GM18502 (cell line): ENCODE results near the gene ANKRD33B.
"Not testable (repeated sequence)": the region's sequence is repeated elsewhere in the genome, so short reads cannot be mapped to it uniquely, and the experiment has no call there.

Source experiments
- ATAC-seq: cut with Tn5 transposase; IDR thresholded peaks from one replicate; pipeline ENCODE4 v1.9.1; 2021; ENCODE audit warnings: mild to moderate bottlenecking; ENCODE audit not compliant: unreplicated experiment, poor library complexity

The ANKRD33B gene

GRCh38 chr5:10563945-10564837, at the start of gene ANKRD33B:
ANKRD33B (plus strand) TSS chr5:10564070; CDS start chr5:10564468, 398 bp downstream.
- ATAC-seq: peak; percentile 57

DNA sequence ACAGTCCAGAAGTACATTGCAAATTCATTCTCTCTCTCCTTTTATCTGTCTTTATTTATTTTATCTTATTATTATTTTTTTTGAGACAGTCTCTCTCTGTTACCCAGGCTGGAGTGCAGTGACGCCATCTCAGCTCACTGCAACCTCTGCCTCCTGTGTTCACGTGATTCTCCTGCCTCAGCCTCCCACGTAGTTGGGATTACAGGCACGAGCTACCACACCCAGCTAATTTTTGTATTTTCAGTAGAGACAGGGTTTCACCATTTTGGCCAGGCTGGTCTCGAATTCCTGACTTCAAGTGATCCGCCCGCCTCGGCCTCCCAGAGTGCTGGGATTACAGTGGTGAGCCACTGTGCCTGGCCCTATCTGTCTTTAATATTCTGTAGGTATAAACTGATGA, 49.3 kb upstream of the ANKRD33B start:
- not testable (repeated sequence) for ATAC-seq

DNA sequence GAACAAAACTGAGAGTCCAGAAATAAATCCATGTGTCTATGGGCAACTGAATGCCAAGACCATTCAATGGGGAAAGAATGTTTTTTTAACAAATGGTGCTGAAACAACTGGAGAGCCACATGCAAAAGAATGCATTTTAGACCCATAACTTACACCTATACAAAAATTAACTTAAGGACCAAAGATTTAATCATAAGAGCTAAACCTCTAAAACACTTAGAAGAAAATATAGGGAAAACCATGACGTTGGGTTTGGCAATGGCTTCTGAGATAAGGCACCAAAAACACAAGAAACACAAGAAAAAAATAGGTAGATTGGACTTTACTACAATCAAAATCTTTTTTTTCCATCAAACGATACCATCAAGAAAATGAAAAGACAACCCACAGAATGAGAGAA, 48.4 kb upstream of the ANKRD33B start:
- no peak for ATAC-seq

DNA sequence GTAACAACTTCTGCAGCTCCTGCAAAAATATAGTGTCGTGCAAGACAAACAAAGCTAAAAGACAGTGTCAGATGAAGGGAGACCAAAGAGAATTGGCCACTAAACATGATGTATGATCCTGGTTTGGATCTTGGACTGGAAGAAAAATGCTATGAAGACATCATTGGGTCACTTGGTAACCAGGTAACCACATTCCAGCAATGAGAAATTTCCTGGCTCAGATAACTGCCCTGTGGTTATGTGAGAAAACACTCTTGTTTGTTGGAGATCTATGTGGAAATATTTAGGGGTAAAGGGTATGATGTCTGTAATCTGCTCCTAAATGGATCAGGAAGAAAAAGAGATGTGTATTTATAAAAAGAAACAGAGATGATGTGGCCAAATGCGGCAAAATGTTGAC, 45.5 kb upstream of the ANKRD33B start:
- no peak for ATAC-seq

- ATAC-seq: no peak
Measured at GRCh38 chr5:10519729-10520128, 44.1 kb upstream of the ANKRD33B start.

DNA sequence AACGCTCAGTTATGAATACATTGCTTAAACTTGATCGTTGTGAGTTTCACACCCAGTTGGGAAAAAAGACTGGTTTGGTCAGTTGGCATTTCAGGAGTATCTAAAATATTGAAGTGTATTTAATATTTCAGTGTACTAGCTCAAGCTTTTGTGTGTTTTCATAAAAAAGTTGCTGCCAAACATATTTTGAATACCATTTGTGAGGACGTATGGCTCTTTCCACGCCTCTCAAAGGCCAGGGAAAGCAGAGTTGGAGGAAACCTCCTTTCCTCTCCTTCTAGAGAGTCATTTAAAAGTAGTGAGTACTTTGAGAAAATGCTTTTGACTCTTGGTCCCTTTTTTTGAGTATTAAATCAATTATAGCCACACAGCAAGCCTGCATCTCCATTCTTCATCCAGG, 43.2 kb upstream of the ANKRD33B start:
- ATAC-seq: no peak

DNA sequence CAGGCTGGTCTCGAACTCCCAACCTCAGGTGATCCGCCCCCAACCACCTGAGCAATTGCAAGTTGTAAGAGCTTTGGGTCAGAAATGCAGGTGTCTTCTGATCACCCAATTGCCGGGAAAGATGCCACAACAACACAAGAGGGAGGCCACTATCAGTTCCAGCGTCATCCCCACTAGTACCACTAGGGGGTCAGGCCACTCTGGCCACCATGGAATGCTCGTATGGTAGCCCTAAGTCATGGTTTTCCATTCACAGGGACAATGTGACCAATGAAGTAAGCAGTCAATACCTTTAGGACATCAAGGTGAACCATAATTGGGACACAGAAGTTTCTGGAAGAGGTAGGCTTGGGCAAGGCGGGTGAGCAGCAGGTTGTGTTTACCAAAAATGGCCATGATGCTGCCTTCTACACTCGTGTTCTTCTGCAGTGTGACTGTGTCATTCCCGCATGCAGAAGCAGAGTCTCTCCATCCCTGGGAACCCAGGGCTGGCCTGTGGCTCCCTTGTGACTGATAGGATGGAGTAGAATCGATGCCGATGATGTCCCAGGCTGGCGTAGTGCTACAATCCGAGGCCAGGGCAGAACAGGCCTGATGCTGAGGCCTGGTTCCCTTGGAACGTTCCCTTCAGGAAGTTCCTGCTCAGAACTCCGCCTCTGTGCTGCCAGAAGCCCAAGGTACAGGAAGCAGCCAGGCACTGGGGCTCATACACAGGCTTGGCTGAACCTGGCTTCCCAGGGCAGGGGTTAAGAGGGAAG, 42.2 kb upstream of the ANKRD33B start:
- ATAC-seq: no peak

GRCh38 chr5:10522224-10522611, 41.7 kb upstream of the ANKRD33B start:
- no peak for ATAC-seq

DNA sequence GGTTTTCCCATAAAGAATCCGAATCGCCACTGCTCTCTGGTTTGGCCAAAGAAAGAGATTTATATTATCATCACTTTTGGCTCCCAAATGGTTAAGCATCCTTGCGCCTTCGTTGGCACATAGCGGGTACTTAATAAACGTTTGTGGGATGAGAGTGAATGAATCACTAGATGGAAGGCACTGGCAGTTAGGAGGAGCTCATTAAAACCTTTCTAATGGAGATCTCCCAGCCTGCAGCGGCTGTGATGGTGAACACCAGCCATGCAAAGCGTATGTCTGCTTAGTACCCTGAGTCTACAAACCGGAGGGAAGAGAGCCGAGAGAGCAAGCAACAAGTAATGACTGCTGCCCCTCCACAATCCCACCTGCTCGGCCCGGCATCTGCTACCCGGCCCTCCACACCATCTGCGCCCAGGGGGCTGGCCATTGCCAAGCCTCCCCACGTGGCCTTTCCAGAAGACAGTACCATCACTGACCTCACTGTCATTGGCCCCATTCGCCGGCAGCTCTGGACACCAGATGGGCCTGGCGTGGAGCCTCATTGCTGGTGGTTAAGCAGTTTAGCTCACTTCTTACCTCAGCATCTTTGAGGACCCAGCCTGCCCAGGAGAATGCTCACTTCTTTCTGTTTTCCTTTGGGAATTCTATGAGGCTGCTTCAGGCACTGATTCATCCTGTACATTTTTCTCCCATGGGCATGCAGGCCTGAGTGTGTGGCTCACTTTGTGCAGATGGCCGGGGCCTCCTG, 39.3 kb upstream of the ANKRD33B start:
- ATAC-seq: no peak

DNA sequence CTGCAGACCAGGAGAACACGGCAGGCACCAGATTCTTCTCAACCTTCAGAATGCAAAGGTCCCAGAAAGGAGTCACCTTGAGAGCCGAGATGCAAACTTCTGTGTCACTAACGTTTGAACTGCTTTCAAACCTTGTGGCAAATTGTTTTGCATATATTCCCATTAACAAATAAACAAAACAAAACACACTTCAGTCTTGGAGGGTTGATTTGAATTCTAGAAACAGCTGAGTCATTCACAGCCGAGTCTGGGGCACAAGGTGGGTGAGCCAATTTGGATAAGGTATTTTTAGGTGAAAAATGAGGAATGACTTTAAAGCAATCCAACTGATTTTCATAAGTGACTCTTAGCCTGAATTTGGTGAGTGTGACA, 38.8 kb upstream of the ANKRD33B start:
- no peak for ATAC-seq

DNA sequence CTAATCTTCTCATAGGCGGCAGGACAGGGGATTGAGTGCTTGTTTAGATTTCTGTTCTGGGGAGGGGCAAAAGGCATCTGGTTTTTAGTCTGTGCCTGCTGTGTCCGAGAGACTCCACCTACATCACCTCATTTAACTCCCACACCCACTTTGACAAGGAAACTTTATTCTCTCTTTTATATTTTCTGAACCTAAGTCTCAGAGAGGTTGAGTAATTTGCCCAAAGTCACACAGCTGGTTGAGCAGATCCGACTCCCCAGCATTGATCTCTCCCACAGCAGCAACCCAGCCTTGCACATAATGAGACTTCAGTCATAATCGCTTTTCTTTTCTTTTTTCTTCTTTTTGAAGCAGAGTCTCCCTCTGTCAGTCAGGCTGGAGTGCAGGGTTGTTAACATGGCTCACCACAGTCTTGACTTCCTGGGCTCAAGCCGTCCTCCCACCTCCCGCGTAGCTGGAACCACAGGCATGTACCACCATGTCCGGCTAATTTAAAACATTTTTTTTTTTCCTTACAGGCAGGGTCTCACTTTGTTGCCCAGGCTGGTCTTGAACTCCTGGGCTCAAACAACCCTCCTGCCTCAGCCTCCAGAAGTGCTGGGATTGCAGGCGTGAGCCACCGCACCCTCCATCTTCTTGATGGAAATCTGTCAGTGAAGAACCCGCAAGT, 36.5 kb upstream of the ANKRD33B start:
- ATAC-seq: no peak

GRCh38 chr5:10528056-10528816, 35.6 kb upstream of the ANKRD33B start:
- no peak for ATAC-seq

GRCh38 chr5:10528827-10529226, 35.0 kb upstream of the ANKRD33B start:
- no peak for ATAC-seq

DNA sequence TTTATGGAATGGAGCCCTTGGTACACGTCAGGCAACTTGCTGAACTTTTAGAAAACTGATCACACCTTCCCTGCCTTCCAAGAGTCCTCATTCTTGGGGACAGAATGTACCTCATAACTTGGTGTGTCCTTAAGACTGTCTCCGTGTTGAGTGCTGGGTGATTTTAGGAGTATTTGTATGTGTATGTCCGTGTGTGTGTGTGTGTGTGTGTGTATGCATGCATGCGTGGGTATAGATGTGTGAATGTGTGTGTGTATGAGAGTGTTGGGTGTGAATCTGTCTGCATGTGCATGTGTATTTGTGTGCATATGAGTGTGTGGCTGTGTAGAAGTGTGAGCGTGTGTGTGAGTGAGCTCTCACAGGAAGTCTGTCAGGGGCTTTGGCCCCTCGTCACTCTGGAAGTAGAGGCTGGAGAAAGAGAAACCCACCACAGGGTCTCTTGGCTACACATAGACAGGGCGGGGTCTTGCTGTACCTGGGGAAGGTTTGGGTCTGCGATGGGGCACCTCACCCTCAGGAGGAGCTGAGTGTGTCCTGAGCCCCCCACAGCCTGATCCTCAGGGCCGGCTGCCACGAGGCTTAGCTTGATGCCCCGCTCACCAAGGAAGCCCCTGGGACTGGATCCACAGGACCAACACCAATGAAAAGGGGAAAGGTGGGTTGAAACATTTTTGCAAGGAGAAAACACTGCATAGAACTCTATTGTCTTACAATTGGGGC, 33.1 kb upstream of the ANKRD33B start:
- no peak for ATAC-seq

- no peak for ATAC-seq
Measured at GRCh38 chr5:10532421-10532820, 31.4 kb upstream of the ANKRD33B start.

DNA sequence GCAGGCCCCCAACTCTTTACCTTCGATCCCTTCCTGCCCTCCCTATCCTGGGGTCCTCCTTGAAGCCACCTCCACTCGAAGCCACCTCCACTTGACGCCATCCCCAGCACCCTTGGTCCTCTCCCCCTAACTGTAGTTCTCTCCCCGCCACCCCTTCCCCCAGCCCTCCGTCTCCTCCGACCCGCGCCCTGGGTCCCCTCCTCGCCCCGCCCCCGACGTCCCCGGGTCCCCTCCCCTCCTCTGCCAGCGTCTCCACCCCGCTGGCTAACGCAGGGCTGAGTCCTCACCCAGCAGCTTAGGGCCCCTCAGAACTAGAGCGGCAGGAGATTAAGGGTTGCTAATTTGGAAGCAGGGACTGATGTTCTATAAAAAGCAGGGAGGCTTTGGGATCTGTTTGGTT, 30.6 kb upstream of the ANKRD33B start:
- ATAC-seq: no peak

DNA sequence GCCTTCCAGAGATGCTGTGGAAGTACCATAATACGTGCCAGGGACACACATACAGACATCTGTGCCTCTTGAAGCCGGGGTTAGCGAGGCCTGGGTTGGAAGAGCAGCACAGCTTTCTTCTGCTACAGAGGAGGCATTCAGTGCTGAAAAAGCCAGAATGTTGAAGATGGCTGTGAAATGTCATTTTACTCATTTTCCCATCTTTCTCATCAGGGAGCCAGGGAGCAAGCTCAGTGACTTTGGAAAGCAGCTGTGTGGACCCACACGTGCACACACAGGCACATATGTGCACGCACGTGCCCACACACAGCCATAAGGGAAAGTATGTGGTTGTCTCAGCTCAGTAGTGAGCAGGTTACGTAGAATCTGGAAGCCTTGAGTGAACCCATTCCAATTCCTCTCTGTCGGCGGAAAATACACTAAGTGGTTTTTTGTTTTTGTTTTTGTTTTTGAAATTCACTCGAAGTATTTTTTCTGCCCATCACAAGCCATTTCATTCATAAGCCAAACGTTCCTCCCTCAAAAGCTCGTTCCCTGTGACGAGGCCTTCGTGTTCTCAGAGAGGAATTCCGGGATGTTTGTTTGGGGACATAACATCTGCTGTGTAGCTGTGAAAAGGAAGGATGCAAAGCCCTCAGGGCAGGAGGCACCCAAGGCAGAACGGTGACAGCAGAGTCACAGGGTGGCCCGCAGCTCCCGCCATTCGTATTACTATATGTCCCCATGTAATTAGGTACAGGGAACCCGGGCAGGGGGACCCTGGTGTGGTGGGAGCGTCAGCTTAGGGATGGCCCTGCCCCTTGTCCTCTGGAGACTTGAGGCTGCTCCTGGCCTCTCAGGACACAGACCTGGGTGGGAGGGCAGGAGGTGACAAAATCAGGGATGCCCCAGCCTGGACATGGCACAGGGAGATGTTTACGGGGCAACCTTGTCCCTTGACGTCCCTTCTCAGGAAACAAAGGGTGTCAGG, 29.0 kb upstream of the ANKRD33B start:
- no peak for ATAC-seq

DNA sequence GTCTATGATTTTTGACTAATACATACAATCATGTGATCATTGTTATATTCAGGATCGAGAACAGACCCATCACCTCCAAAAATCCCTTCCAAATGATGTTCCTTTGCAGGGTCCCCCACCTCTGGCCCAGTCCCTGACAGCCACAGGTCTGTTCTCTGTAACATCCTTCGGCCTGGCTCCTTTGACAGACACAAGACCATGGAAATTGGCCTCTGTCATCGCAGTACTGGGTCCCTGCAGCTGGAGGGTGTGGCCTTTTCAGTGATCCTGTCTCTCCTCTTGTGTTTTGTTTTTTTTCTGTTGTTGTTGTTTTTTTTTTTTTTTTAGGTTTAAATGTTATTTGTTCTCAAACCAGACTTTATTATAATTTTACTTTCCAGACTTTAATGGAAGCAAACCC, 27.4 kb upstream of the ANKRD33B start:
- no peak for ATAC-seq
